CD4-positive, alpha-beta T cell treated with Interleukin-17A for 1 hour (primary cell): ENCODE results near the gene FCMR.

Experiments used
- DNase-seq: peaks from one replicate; pipeline ENCODE4 v3.0.0-alpha.2; 2020

Gene FCMR

DNA sequence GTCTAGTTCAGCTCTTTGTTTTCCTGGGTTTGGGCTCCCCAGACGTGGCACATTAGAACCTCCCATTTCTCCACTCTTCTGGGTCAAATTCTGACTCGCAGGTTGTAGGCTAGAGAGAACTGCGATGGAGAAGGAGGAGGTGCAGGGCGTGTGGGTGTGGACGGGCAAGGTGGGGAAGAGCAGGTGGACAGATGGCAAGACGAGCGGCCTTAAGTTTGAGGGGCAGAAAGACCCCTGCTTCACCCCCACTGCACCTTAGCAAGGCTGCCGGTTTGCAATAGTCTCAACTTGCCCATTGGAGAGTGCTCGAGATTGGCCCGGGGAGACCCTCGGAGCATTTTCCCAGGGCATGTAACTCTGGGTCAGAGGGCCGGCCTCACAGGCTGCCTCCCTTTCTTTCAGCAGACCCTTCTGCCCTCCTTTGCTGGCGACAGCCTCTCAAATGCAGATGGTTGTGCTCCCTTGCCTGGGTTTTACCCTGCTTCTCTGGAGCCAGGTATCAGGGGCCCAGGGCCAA lies 22.8 kb downstream of the FCMR start:
- DNase-seq = no peak

DNA sequence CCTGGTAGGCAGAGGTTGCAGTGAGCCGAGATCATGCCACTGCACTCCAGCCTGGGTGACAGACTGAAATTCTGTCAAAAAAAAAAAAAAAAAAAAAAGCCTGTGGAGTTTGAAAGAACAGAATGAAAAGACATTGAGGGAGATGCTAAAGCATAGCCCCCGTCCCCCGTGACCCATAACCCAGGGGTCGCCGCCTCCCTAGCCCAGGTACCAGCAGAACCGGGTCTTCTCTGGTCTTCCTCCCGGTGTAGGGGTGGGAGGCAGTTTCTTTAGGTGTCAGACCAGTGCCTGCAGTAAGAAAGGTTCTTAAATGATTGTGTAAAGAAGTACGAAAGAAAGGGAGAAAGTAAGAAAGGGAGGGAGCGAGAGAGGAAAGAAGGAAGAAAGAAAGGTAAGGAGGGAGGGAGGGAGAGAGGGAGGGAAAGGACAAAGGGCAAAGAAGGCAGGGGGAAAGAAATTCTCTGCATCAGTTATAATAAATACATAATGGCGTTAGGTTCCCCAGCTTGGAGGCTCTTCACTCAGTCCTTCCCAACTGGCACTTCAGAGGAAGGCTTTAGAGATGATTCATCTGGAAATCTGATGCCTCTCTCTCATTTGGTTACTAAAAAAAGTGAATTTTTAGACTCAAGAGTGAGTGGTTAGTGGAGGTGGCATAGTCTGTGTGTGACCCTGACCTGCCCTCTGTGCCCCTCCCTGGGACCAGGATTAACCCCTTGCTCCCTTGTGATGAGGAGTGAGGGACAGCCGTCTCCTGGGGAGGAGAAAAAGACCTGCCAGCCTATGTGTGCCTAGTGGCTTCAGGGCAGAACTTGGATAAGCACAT lies 23.4 kb downstream of the FCMR start:
- no peak for DNase-seq

DNA sequence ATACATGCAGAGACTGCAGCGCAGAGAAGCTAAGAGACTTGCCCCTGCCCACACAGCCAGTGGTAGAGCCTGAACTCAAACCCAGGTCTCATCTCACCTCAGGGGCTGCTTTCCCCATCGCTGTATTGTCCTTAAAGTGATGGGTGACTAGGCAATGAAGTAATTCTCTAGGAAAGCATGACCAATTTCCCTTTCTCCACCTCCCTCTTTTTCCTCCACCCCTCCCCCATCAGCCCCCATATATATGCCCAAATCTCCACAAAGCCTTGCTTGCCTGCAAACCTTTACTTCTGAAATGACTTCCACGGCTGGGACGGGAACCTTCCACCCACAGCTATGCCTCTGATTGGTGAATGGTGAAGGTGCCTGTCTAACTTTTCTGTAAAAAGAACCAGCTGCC lies 24.6 kb downstream of the FCMR start, which contains the start of gene IL24:
IL24 (plus strand) TSS at position 269 of the 400 bp plus-strand sequence. CDS start 390 bp downstream, outside the sequence.
- DNase-seq = no peak

DNA sequence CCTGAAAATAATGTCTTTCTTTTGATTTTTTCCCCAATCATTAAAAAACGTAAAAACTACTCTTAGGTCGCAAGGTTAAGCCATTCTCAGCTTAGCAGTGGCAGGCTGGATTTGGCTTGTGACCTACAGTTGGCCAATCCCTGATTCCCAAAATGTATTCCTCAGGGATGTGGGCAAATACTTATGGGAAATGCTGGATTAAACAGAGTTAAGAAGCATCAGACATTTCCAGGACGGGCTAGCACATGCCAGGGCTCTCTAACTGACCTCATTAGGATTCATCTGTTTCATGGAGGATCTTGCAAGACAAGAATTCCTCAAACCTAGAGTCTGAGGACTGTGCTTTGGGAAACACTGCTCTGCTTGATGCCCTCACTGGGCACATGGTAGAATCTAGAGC lies 25.5 kb downstream of the FCMR start:
- DNase-seq = no peak

DNA sequence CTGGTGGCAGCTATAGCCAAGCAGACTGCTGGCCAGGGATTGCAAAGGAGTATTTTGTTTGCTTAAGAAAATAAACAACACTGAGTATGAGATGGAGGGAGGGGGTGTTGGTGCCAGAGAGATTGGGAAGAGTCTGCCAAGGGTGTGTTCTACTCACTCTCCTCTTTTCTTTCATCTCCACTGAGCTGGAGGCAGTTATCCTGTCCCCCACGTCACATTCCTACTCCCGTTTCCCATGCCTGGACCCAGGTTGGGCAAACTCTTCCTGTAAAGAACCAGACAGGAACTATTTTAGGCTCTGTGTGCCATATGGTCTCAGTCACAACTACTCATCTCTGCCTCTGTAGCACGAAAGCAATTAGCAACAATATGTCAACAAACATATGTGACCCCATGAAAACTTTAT lies 25.9 kb downstream of the FCMR start:
- no peak for DNase-seq

DNA sequence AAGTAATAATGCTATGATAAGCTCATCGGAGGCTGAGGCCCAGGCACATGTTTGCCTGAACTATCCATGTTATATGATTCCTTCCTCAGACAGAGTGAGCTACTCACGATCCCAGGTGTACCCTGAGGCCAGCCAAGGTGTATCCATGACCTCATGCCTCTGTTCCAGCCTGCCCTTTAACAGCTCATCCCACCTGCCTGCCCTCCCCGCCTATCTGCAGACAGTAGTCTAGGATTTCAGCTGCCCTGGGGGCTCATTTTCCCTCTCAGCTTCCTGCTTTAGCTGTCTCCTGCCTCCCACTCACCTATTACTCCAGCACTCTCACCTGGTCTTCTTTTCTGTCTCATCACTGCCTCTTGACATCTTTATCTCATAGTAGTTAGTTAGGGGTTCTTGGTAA lies 26.4 kb downstream of the FCMR start:
- DNase-seq = no peak

DNA sequence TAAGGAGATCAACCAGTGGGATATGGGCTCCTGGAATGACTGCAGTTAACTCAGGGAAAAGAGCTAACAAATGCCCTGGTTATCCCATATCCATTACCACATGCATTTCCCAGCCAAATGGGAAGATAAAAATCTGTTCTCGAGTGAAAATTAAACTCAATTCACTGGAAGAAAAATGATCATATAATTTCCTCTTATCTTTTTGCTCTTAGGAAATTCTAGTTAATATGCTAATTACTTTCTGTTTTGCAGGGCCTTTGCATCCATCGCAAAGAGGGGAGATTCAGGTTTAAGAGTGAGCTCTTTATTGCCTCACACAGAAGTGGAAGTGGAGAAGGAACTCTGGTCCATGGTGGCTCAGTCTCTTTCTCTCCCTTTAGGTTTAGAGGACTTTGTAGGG lies 28.4 kb downstream of the FCMR start:
- DNase-seq = no peak

DNA sequence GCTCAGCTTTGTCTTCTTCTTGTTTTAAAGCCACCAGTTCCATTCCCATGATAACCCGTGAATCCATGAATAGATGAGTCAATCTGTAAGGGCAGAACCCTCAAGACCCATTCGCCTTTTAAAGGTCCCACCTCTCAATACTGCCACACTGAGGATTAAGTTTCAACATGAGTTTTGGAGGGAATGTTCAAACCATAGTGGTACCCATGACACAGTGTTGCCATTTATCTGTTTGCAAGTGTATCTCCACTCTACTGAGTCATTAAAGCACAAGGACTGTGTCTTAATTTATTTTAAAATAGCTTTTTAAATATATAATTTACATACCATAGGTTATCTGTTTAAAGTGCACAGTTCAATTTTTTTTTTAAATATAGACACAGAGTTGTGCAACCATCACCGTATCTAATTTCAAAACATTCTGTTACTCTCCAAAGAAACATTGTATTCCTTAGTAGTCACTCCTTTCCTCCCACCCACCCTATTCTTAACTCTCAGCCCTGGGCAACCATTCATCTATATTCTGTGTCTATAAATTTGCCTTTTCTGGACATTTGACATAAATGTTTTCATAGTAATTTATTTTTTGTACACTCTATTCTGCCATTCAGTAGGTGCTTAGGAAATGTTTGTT lies 29.3 kb downstream of the FCMR start:
- no peak for DNase-seq

DNA sequence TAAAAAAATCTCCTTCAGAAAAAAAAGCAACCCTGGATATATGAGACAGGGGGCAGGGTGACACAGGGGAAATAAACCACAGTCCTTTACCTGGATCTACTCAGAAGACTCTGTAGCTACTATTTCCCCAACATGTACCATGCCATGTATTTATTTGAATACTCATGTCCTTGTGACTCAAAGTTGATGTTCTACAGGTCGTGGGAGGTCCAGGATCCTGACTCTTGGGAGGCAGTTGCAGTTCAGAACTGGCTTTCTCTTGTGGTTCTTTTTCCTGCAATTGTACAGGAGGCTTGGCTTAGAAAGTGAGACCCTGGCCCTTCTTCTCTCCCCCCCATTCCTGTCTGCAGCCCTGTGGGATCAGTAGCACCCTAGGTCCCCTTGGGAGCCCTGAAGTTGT lies 30.3 kb downstream of the FCMR start:
- DNase-seq = no peak

DNA sequence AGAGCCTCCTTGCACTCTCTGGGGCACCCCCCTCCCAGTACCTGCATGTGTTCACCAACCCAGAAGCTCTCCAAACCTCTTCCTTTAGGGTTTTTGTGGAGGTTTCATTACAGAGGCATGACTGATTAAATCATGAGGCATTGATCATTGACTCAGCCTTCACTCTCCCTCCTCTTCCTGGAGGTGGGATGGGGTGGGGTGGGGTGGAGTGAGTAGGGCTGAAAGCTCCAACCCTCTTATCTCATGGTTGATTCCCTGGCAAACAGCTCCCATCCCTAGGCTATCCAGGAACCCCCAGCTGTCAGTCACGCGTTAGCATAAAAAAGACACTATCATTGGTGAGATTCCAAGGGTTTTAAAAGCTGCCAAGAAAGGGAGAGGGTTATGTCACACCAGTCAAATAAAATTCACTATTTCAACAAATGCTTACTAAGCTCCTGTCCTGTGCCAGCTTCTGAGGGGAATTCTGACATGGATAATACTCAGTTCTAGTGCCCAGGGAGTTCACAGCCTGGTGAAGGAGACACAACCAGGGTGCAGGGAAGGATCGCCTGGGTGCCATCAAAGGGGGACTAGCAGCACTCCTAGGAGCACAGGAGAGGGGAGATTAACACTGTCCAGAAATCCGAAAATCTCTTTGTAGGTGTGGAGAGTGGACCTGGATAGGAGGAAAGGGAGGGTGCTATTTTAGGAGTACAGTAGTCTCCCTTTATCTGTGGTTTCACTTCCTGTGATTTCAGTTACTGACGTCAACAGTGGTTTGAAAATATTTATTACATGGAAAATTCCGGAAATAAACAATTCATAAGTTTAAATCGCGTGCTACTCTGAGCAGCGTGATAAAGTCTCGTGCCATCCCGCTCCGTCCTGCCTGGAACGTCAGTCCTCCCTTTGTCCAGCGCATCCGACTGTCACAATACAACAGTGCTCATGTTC lies 31.3 kb downstream of the FCMR start:
- DNase-seq = peak; percentile 34

DNA sequence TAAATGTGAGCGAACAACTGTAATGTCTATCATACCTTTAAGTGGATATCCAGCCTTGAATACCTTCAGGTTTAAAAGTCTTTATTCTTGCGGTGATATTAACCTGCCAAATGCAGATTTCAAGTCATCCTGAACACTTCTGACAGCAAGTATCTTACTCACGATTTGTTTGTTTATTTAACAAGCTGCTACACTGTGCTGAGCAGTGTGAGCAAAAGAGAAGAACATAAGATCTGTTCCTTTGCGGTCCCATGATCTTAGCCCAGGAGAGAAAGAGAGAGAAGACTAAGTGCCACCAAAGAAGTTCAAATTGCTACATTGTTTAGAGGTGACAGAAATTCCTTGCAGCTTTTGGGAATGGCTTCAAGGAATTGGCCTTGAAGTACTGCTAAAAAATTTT lies 34.0 kb downstream of the FCMR start:
- DNase-seq = no peak

DNA sequence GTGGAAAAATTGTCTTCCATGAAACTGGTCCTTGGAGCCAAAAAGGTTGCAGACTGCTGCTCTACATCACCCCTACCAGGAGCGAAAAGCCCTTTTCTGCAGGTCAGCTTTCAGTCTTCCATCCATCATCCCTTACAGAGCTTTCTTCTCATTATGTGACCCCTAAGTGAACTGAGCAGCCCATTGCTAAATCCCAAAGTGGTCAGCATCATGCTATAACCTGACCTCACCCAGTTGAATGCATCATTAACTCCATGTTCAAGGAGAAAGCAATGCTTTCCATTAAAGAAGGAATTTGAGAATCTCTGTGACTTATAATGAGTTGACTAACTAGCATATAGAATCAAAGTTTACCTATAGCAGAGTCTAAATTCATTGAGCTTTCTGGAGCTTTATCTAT lies 34.9 kb downstream of the FCMR start:
- no peak for DNase-seq

DNA sequence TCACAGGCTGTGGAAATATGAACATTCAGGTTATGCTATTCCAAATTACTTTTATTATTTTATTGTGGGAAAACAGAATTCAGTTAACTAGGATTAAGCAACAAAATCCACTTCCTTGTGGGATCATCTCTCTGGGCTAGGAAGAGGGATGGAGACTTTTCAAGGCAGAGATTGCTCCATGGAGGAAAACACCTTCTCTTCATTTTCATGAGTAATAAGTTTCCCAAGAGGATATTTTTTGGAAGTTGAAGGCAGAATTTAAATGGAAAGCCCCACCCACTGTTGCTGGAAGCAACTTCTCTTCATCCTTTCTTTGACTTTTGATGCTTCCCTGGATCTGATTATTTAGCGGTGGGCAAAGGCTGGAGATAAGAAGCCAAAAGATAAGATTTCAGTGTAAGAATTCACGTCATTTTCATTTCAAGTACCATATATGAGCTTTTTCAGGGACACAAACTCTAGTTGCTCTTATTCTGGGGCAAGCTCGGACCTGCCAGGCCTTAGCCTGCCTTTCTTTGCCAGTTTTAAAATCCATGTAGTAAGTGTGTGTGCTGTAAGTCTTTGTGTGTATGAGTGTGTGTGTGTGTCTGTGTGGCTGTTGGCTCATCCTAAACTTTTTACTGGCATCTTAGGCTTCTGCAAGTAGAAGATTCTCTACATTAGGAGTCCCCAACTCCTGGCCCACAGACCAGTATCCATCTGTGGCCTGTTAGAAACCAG lies 36.2 kb downstream of the FCMR start:
- no peak for DNase-seq

DNA sequence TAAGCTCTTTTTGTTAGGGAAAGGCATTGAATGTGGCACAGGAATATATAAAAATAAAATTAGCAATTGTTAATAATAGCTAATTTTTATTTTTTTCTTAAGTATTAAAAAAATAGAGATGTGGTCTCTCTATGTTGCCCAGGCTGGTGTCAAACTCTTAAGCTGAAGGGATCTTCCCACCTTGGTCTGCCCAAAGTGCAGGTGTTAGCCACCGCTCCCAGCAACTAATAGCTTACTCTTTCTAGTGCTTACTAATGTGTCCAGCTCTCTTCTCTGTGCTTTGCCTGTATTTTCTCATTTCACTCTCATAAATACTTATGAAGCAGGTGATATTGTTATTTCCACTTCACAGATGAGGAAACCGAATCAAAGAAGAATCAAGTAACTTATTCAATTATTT lies 37.9 kb downstream of the FCMR start:
- no peak for DNase-seq

DNA sequence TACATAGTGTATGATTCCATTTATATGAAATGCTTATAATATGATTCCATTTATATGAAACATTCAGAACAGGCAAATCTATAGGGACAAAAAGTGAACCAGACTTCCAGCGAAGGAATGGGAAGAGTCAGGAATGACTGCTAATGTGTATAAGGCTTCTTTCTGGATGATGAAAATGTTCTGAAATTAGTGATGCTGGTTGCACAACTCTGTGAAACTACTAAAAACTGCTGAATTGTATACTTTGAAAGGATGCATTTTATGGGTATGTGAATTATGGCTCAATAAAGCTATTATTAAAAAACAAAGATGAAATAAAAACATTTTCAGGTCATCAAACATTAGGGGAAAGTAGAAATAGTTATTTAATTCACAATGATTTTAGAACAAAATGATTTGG lies 38.6 kb downstream of the FCMR start:
- no peak for DNase-seq

DNA sequence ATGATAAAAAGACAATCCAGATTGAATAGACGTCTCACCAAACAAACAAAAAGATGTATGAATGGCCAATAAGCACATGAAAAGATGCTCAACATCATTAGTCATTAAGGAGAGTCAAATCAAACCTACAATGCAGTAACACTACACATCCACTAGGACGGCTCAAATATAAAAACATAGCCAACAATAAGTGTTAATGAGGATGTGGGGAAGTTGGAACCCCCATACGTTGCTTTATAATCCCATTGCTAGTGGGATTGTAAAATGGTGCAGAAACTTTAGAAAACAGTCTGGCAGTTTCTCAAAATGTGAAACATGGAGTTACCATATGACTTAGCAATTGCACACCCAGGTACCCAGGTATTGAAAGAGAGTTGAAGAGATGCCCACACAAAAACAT lies 39.2 kb downstream of the FCMR start:
- DNase-seq = no peak

DNA sequence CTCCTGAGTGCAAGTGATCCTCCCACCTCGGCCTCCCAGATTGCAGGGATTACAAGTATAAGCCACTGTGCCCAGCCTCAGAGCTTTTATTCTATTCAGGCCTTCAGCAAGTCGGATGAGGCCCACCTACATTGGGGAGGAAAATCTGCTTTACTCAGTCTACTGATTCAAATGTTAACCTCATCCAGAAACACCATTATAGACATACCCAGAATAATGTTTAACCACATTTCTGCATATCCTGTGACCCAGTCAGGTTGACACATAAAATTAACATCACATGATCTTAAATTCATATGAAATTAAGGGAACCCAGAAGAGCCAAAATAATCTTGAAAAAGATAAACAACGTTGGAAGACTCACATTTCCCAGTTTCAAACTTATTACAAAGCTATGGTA lies 41.4 kb downstream of the FCMR start:
- DNase-seq = no peak

DNA sequence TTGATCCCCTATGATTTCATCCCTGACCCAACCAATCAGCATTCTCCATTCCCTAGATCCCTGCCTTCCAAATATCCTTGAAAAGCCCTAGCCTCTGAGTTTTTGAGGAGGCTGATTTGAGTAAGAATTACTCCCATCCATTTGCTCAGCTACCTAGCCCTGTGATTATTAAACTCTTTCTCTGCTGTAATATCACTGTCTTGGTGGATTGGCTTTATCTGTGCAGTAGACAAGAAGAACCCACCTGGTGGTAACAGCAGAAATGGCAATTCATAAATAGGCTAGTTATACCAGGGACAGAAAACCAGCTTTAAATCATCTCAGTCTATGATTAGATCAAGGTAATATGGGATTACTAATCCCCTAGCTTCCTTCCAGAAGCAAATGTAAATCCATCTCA lies 43.3 kb downstream of the FCMR start:
- no peak for DNase-seq

DNA sequence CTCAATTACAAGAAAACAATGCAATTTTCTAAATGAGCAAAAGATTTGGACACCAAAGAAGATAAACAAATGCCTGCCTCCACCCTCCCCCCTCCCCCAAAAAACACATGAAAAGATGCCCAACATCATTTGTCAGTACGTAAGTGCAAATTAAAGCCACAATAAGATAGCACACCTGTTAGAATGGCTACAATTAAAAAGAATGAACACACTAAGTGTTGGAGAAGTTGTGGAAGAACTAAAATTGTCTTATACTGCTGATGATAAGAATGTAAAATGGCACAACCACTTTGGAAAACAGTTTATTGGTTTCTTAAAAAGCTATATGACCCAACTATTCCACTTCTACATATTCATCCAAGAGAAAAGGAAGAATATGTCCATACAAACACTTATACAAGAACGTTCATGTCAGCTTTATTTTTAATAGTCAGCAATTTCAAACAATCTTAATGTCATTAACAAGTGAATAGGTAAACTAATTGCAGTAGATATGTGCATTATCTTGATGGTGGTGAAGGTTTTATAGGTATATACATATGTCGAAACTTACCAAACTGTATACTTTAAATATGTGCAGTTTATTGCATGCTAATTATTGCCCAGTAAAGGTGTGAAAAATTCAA lies 45.9 kb downstream of the FCMR start:
- no peak for DNase-seq

DNA sequence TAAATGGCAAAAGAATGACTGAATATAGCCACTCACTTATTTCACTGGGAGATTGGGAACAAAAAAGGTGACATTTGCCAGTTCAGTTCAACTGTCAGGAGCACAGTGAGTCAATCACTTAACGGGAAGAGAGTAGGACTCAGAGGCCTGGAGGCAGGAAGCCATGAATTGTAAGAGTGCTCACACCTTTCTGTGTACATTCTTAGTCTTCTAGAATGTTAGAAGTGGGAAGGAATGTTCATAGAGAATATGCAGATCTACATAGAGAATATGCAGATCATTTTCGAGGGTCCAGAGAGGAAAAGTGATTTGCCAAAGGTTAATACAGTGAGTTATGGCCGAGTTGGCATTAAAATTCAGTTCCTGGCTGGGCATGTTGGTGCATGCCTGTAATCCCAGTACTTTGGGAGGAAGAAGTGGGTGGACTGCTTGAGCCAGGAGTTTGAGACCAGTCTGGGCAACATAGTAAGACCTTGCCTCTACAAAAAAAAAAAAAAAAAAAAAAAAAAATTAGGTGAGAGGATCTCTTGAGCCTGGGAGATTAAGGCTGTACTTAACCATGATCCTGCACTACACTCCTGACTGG lies 48.0 kb downstream of the FCMR start:
- no peak for DNase-seq

DNA sequence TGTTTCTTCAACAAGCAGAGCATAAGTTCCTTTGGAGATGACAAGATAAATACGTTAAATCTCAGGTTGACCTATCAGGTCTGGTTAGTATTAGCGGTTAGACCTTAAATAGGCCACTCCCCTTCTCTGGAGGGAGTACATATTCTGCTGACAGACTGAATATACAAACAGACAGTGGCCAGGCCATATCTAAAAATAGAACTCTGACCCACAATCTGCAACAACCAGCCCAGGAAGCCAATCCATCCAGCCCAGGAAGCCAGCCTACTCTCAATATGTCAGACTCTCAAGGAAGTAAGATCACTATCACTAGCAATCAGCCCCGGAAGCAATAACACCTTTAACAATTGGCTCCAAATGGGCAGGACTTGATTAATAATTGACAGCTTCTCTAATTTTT lies 49.6 kb downstream of the FCMR start:
- DNase-seq = no peak

DNA sequence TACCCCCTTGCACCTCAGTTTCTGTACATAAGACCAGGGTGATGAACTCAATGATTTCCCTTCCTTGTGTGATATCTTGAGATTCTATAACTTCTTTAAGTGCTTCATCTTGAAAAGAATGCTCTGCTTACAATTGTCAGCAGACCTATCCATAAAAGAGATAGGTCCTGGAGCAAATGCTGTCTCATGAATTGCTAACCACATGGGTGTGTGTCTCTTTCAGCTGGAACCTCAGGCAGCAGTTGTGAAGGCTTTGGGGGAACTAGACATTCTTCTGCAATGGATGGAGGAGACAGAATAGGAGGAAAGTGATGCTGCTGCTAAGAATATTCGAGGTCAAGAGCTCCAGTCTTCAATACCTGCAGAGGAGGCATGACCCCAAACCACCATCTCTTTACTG lies 53.5 kb downstream of the FCMR start:
- no peak for DNase-seq
